DMS 273 (cell line): ENCODE data around the gene SLC1A2.
A peak's percentile ranks its signal among the peaks of the same experiment; 100 is the strongest.
"Not testable (repeated sequence)": the region's sequence is repeated elsewhere in the genome, so short reads cannot be mapped to it uniquely, and the experiment has no call there.

Experiments
- DNase-seq: peaks from one replicate; lab custom pipeline; 2025; ENCODE audit not compliant: unreplicated experiment; lab: John Stamatoyannopoulos, UW

SLC1A2 gene

DNA sequence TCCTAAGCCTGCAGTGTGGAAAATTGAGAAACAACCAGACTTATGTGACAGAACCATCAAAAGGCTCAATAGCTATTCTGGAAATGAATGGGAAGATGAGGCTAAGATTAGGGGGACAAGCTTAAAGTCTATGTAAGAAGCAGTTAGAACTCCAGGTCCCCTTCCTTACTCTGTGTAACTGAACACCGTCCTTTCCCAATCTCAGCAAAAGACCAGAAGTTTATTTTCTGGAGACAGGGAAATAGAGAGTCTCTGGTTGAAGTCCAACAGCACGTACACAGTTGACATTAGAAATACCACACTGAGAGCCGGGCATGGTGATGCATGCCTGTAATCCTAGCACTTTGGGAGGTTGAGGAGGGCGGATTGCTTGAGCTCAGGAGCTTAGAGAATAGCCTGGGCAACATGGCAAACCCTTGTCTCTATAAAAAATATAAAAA, 186.4 kb downstream of the SLC1A2 start:
- DNase-seq: no peak

GRCh38 chr11:35231076-35231860, 188.1 kb downstream of the SLC1A2 start:
- no peak for DNase-seq

DNA sequence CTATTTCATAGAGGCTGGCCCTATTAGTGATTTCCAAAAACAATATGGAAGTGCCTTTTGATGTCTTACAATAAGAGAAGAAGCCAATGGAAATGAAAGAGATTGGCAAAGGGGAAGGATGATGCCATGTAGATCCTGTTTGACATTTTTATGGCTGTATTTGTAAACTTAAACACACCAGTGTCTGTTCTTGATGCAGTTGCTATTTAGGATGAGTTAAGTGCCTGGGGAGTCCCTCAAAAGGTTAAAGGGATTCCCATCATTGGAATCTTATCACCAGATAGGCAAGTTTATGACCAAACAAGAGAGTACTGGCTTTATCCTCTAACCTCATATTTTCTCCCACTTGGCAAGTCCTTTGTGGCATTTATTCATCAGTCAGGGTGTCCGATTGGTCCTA, 189.0 kb downstream of the SLC1A2 start:
- no peak for DNase-seq

DNA sequence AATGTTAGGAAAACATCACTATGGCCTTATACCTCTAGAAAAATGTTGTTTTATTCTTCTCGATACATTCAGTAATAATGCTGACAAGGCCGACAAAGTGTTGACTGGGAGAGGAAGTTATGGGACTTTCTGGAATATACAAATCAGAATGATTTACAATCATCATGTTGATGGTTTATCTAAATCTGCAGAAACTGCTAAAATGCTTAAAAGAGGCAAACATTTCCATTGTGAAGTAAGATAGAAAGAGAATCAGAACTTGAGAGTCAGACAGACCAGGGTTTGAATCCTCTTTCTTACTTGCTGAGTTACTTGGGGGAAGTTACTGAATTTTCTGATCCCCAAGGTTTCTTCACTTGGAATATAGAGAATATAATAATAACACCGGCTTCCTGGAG, 191.0 kb downstream of the SLC1A2 start:
- no peak for DNase-seq

DNA sequence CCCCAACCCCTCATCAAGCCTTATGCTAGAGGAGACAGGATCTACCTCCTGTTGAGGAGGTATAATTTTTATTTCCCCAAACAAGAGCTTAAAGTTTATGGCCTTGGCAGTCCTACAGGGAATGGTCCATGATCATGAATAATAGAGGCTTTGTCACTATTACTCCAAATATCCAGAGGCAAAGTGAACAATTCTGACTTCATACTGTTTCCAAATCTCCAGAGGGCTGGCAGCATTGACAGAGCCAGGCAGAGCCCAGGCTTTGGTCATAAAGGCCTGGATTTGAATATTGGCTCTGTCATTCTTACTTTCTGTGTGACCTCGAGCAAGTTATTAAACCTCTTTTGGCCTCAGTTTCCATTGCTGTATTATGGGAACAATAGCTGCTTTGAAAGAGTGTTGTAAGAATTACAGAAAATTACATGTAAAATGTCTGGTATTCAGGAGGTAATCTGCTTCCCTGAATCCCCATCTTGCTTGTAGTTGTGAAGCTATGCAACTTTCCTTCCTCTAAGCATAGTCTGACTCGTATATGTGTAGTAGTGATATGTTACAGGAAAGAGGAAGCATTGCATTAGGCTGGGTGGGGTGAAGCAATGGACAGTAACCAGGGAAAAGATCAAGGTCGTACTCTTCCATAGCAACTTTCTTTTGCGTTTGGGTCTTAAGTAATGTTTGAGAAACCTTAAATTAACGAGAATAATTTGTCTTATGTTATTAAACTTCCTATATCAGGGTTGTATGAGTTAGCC, 191.6 kb downstream of the SLC1A2 start:
- no peak for DNase-seq

- DNase-seq: not testable (repeated sequence)
Observed at GRCh38 chr11:35226756-35227155, 192.6 kb downstream of the SLC1A2 start.

GRCh38 chr11:35225946-35226520, 193.3 kb downstream of the SLC1A2 start:
- DNase-seq: no peak

DNA sequence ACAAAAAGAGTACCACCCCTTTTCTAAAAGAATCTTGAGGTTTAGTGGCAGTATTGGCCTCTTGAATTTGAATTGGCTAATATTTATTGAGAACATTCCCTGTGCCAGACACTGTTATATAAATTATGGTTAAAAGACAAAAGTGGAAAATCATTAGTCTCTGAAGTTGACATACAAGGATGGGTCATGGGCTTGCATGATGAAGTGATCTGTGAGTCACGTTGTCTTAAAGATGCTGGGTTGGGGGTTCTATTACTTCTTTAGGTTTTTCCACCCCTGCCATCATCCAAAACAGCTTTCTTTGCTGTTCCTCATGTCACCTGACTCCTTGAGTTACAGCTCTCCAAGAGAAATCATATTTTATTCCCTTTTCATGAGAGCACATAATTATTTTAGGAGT, 195.4 kb downstream of the SLC1A2 start:
- no peak for DNase-seq

- DNase-seq: peak; percentile 27
Observed at GRCh38 chr11:35223371-35223796, 196.0 kb downstream of the SLC1A2 start.

DNA sequence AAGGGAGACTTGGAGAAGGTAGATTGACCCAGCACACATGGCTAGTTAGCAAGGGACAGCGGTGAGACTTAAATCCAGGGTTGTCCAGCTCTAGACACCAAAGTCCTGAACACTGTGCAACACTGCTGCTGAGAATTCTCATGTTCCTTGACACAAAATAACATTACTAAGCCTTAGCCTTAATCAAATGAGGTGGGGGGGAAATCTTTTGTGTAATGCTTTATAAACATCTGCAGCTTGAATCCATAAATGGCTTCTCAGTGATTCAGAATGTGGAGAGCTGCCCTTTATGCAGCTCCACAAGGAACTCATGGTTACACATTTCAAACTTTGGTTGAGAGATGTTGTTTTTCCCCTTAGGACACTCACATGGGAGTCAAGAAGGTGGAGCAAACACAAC, 200.4 kb downstream of the SLC1A2 start:
- DNase-seq: no peak

- no peak for DNase-seq
Observed at GRCh38 chr11:35216962-35217678, 202.2 kb downstream of the SLC1A2 start.

DNA sequence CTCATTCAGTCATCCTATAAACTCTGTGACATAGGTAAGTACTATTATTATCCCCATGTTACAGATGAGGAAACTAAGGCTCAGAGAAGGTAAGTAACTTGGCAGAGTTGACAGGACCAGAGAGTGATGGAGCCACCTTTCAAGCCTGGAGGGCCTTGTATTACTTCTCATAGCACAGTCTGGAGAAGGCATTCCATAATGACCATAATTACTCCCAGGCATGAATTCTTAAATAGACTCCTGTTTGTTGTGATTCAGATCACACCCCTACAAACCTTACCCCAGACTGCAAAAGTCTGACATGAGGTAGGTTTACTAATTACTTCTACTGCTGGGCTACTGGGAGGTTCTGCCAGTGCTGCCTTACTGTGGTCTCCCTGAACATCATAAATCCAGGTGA, 203.4 kb downstream of the SLC1A2 start:
- DNase-seq: no peak

DNA sequence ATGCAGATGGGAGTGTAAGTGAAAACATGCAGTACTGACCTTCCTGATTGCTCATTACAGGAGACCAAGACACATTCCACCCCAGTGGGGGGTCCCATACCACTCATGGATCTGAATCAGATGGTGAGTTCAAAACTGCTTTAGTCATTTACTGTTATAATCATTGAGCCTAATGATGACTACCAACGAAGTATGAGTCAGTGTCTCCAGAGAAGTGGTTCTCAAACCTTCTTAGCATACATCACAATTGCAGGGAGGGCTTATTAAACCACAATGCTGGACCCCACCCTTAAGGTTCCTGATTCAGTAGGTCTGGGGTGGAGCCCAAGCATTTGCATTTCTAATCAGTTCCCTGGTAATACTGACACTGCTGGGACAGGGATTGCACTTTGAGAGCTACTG, 204.6 kb downstream of the SLC1A2 start:
- no peak for DNase-seq

- no peak for DNase-seq
Observed at GRCh38 chr11:35214226-35214770, 205.1 kb downstream of the SLC1A2 start.

- DNase-seq: no peak
Observed at GRCh38 chr11:35211952-35212351, 207.4 kb downstream of the SLC1A2 start.

- no peak for DNase-seq
Observed at GRCh38 chr11:35210876-35211546, 208.3 kb downstream of the SLC1A2 start.

DNA sequence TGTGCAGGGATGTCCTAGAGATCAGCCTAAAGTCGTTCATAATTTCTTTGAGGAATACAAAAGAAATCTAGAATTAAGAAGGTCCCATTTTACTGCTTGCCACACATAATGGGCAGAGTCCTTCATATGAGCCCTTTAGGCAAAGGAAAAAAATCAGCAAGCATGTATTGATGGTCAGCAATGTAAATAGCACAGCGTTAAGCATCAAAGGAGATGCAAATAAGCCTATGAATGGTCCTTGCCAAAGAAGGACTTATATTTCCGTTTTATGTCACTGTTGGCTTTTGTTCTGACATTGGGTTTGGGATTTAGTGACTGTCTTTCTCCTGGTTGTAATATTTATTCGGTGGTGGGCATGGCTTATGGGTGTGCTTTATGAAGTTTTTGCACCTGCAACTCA, 210.6 kb downstream of the SLC1A2 start:
- DNase-seq: no peak

GRCh38 chr11:35207471-35208403, 211.6 kb downstream of the SLC1A2 start:
- no peak for DNase-seq

DNA sequence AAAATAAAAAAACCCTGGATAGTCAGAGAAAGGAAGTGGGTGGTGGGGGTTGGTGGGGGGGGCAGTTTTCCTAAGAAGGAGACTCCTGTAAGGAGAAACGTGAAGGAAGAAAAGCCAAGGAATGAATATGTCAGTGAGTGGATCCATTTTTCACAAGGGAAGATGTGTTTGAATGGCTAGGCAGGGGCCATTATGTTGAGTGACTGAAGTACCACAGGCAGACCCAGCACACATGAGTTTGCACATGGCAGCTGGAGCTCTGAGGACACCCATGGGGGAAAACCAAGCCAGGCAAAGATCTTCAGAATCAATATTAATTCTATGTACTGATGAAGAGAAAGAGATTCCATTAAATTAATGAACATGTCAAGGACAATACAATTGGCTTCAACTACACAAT, 212.7 kb downstream of the SLC1A2 start:
- no peak for DNase-seq
